Smooth muscle cell (in vitro differentiated cells): Measurements from ENCODE around the gene DCAKD. TPM values are rescaled to one million over a fixed set of nuclear protein-coding genes. Genes with fewer than 3 reads are reported as not detected.

Experiments used
- DNase-seq: peaks from one replicate; lab custom pipeline; 2025; ENCODE audit not compliant: unreplicated experiment; lab: John Stamatoyannopoulos, UW
- H2AFZ ChIP-seq: fragments of 200-600 bp; sonication (generic); 2 replicates; pipeline ENCODE4 v1.6.0; 2016; ENCODE audit warnings: antibody characterized with exemption, low read depth, mild to moderate bottlenecking
- H3F3A ChIP-seq: fragments of 200-600 bp; sonication (generic); 2 replicates; pipeline ENCODE4 v1.6.0; 2017; ENCODE audit warnings: antibody characterized with exemption, low read depth
- H3K27ac ChIP-seq: fragments of 200-600 bp; sonication (generic); 2 replicates; pipeline ENCODE4 v1.5.1; 2016; ENCODE audit warnings: low read depth, mild to moderate bottlenecking
- H3K27me3 ChIP-seq: fragments of 200-600 bp; sonication (generic); 2 replicates; pipeline ENCODE4 v1.6.1; 2016; ENCODE audit warnings: low read depth, mild to moderate bottlenecking
- H3K36me3 ChIP-seq: fragments of 200-600 bp; sonication (generic); 2 replicates; pipeline ENCODE4 v1.5.1; 2016; ENCODE audit warnings: low read depth
- H3K4me1 ChIP-seq: fragments of 200-600 bp; sonication (generic); 2 replicates; pipeline ENCODE4 v1.5.1; 2016; ENCODE audit warnings: low read depth
- H3K4me2 ChIP-seq: fragments of 200-600 bp; sonication (generic); 2 replicates; pipeline ENCODE4 v1.6.0; 2016; ENCODE audit warnings: mild to moderate bottlenecking
- H3K4me3 ChIP-seq: fragments of 200-600 bp; sonication (generic); 2 replicates; pipeline ENCODE4 v1.5.1; 2016; ENCODE audit warnings: mild to moderate bottlenecking
- H3K79me2 ChIP-seq: fragments of 200-600 bp; sonication (generic); 2 replicates; pipeline ENCODE4 v1.6.0; 2016; ENCODE audit warnings: low read depth, mild to moderate bottlenecking
- H3K9ac ChIP-seq: fragments of 200-600 bp; sonication (generic); 2 replicates; pipeline ENCODE4 v1.6.0; 2016; ENCODE audit warnings: low read depth
- H3K9me3 ChIP-seq: fragments of 200-600 bp; sonication (generic); replicated peaks from 2 replicates; pipeline ENCODE4 v1.5.1; 2016; ENCODE audit warnings: low read depth
- H4K20me1 ChIP-seq: fragments of 200-600 bp; sonication (generic); 2 replicates; pipeline ENCODE4 v1.6.0; 2016; ENCODE audit warnings: low read depth
- CTCF ChIP-seq: fragments of 200-600 bp; sonication (generic); IDR thresholded peaks from 2 replicates; pipeline ENCODE4 v1.5.1; 2017; ENCODE audit warnings: borderline replicate concordance, mild to moderate bottlenecking, antibody characterized with exemption; ENCODE audit not compliant: insufficient read depth, poor library complexity, severe bottlenecking
- WGBS: methylation state at CpG from one replicate; pipeline ENCODE4 v1.1.7; 2016; ENCODE audit warnings: low lambda C conversion rate; 5-methylcytosine and 5-hydroxymethylcytosine counted together
- polyA plus RNA-seq: library from polyadenylated mRNA; unstranded; fragments of >200 nt; fragmentation: Nextera tagmentation; extraction: Ambion mirVana; gene quantifications from 2 replicates; pipeline ENCODE4 v1.2.1, GENCODE V29; 2016
- total RNA-seq: library from RNA; depleted of rRNA; stranded (reverse); fragments of >200 nt; gene quantifications from 2 replicates; pipeline ENCODE4 v1.2.3, GENCODE V29; 2014

DCAKD gene
- total and polyA plus RNA-seq, 2 experiments from 2014 or later = 25.7 to 42.3 TPM

GRCh38 chr17:45020354-45021138 lies 30.9 kb downstream of the DCAKD start:
- H3K79me2 ChIP-seq = no peaks in the 10 kb centered on the region
- 36% methylated on average over 16 of the region's 17 CpGs for WGBS
- no peak for TF ChIP-seq CTCF
- H3K27ac ChIP-seq = no peak overlapping the region
- H2AFZ ChIP-seq = no peak overlapping the region
- H3K27me3 ChIP-seq = peaks cover 18% of the 10 kb centered on the region
- peaks cover 16% of the 10 kb centered on the region for H3K4me1 ChIP-seq
- H4K20me1 ChIP-seq = no peaks in the 10 kb centered on the region
- H3K9ac ChIP-seq = no peak overlapping the region
- no peak overlapping the region for H3K4me3 ChIP-seq
- H3K4me2 ChIP-seq = peak overlapping the region; percentile 89
- no peaks in the 10 kb centered on the region for H3K36me3 ChIP-seq
- H3K9me3 ChIP-seq = no peaks in the 10 kb centered on the region
- H3F3A ChIP-seq = peaks cover 7% of the 10 kb centered on the region
- DNase-seq = no peak

- WGBS = 4% methylated on average over 74 of the region's 82 CpGs
- Histone ChIP-seq H3K4me2 (peak overlapping the region; percentile 94), H3K27ac (no peak overlapping the region), H4K20me1 (no peaks in the 10 kb centered on the region), H3K4me3 (peak overlapping the region; percentile 62), H2AFZ (peak overlapping the region; percentile 67), H3K9me3 (no peaks in the 10 kb centered on the region), H3K79me2 (no peaks in the 10 kb centered on the region), H3F3A (peaks cover 7% of the 10 kb centered on the region), H3K4me1 (peaks cover 16% of the 10 kb centered on the region), H3K27me3 (peaks cover 18% of the 10 kb centered on the region), H3K36me3 (no peaks in the 10 kb centered on the region), H3K9ac (peak overlapping the region; percentile 8)
- peak; percentile 35 for TF ChIP-seq CTCF
- DNase-seq = no peak
These were observed 32.4 kb downstream of the DCAKD start for GRCh38 chr17:45018848-45019711.

- no peak for DNase-seq
- Histone ChIP-seq H3K9ac (peak overlapping the region; percentile 8), H3K9me3 (no peaks in the 10 kb centered on the region), H3K27me3 (peaks cover 18% of the 10 kb centered on the region), H3K36me3 (no peaks in the 10 kb centered on the region), H3K79me2 (no peaks in the 10 kb centered on the region), H4K20me1 (no peaks in the 10 kb centered on the region), H3K4me2 (peak overlapping the region; percentile 94), H3F3A (peaks cover 7% of the 10 kb centered on the region), H3K4me3 (peak overlapping the region; percentile 62), H2AFZ (no peak overlapping the region), H3K27ac (no peak overlapping the region), H3K4me1 (peaks cover 16% of the 10 kb centered on the region)
- WGBS = 44% methylated on average over 4 of the region's 4 CpGs
- no peak for TF ChIP-seq CTCF
These were observed 33.0 kb downstream of the DCAKD start for GRCh38 chr17:45018514-45018847.
